ENCODE measurements around the gene PIK3C2B. TPM values are rescaled to one million over a fixed set of nuclear protein-coding genes. Genes with fewer than 3 reads are reported as not detected.

Gene PIK3C2B
- polyA plus RNA-seq, 1 donor (not counting 4 experiments of a cell fraction or from before 2014, with no cell fraction given) = 5.4 TPM

- H3K9me1 ChIP-seq (ENCODE audit: control insufficient read depth, extremely low read depth, insufficient read depth, low read length) = no peaks in the 10 kb centered on the region
- no peaks in the 10 kb centered on the region for H3K27me3 ChIP-seq (ENCODE audit: control insufficient read depth, extremely low read depth, insufficient read depth, low read length)
- dilution Hi-C loops (cut with MboI; ENCODE audit: extremely low pct_ligation_motif_present, low sequenced_read_pairs) = no loop called here
- peaks cover 2 to 9% of the 10 kb centered on the region in 2 experiments for H3K36me3 ChIP-seq (ENCODE audit: control insufficient read depth in 2 of 2, extremely low read depth in 1 of 2, insufficient read depth in 2 of 2, low read length in 2 of 2)
- H3K4me1 ChIP-seq (ENCODE audit: control insufficient read depth, extremely low read depth, insufficient read depth, low read length) = peaks cover 9% of the 10 kb centered on the region
- H3K79me2 ChIP-seq (ENCODE audit: control insufficient read depth, insufficient read depth, low read length) = no peaks in the 10 kb centered on the region
- no peaks in the 10 kb centered on the region for H4K20me1 ChIP-seq (ENCODE audit: control insufficient read depth, extremely low read depth, insufficient read depth, low read length)
- no peak overlapping the region for H3K9ac ChIP-seq (ENCODE audit: control insufficient read depth, extremely low read depth, insufficient read depth, low read length)
- TF ChIP-seq EZH2 (IDR thresholded peaks at IDR 0.05; ENCODE audit: low read length) = no peak
- TF ChIP-seq, protein P1, sequence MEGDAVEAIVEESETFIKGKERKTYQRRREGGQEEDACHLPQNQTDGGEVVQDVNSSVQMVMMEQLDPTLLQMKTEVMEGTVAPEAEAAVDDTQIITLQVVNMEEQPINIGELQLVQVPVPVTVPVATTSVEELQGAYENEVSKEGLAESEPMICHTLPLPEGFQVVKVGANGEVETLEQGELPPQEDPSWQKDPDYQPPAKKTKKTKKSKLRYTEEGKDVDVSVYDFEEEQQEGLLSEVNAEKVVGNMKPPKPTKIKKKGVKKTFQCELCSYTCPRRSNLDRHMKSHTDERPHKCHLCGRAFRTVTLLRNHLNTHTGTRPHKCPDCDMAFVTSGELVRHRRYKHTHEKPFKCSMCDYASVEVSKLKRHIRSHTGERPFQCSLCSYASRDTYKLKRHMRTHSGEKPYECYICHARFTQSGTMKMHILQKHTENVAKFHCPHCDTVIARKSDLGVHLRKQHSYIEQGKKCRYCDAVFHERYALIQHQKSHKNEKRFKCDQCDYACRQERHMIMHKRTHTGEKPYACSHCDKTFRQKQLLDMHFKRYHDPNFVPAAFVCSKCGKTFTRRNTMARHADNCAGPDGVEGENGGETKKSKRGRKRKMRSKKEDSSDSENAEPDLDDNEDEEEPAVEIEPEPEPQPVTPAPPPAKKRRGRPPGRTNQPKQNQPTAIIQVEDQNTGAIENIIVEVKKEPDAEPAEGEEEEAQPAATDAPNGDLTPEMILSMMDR (optimal IDR thresholded peaks at IDR 0.05 in 1 of 3, IDR thresholded peaks at IDR 0.05 in 1 of 3, conservative IDR thresholded peaks at IDR 0.05 in 1 of 3; ENCODE audit: extremely low read depth in 1 of 3, insufficient read depth in 2 of 3, low read length in 3 of 3) = no peak
- H3K27ac ChIP-seq (ENCODE audit: control insufficient read depth, insufficient read depth, low read length) = no peak overlapping the region
- no peaks in the 10 kb centered on the region for H3K9me3 ChIP-seq (ENCODE audit: control insufficient read depth, low read depth, low read length)
- H2AFZ ChIP-seq (ENCODE audit: control insufficient read depth, low read length) = no peak overlapping the region
- no peak overlapping the region for H3K4me3 ChIP-seq (ENCODE audit: control insufficient read depth in 2 of 3, extremely low read depth in 1 of 3, insufficient read depth in 2 of 3, low read depth in 1 of 3, low read length in 3 of 3)
- DNase-seq (ENCODE audit: low read depth, low spot score) (no peak), FAIRE-seq (no peak)
- H3K4me2 ChIP-seq (ENCODE audit: control insufficient read depth, extremely low read depth, insufficient read depth, low read depth, low read length) = no peak overlapping the region
These were observed 34.9 kb downstream of the PIK3C2B start for GRCh38 chr1:204459706-204460105.

GRCh38 chr1:204457666-204458065, 36.9 kb downstream of the PIK3C2B start:
- no peak overlapping the region for H3K27ac ChIP-seq (ENCODE audit: control insufficient read depth, insufficient read depth, low read length)
- no peak for DNase-seq (ENCODE audit: low read depth, low spot score)
- dilution Hi-C loops (cut with MboI; ENCODE audit: extremely low pct_ligation_motif_present, low sequenced_read_pairs) = no loop called here

More at GRCh38 chr1:204457666-204458065, 36.9 kb downstream of the PIK3C2B start:
- peaks cover 2 to 13% of the 10 kb centered on the region in 2 experiments for H3K36me3 ChIP-seq (ENCODE audit: control insufficient read depth in 2 of 2, extremely low read depth in 1 of 2, insufficient read depth in 2 of 2, low read length in 2 of 2)
- no peaks in the 10 kb centered on the region for H3K9me1 ChIP-seq (ENCODE audit: control insufficient read depth, extremely low read depth, insufficient read depth, low read length)
- no peak overlapping the region for H2AFZ ChIP-seq (ENCODE audit: control insufficient read depth, low read length)
- H4K20me1 ChIP-seq (ENCODE audit: control insufficient read depth, extremely low read depth, insufficient read depth, low read length) = no peaks in the 10 kb centered on the region
- H3K79me2 ChIP-seq (ENCODE audit: control insufficient read depth, insufficient read depth, low read length) = no peaks in the 10 kb centered on the region
- H3K4me1 ChIP-seq (ENCODE audit: control insufficient read depth, extremely low read depth, insufficient read depth, low read length) = peaks cover 9% of the 10 kb centered on the region
- no peak overlapping the region for H3K9ac ChIP-seq (ENCODE audit: control insufficient read depth, extremely low read depth, insufficient read depth, low read length)
- no peak overlapping the region for H3K4me2 ChIP-seq (ENCODE audit: control insufficient read depth, extremely low read depth, insufficient read depth, low read depth, low read length)
- TF ChIP-seq, protein P1 (optimal IDR thresholded peaks at IDR 0.05 in 1 of 3, IDR thresholded peaks at IDR 0.05 in 1 of 3, conservative IDR thresholded peaks at IDR 0.05 in 1 of 3; ENCODE audit: extremely low read depth in 1 of 3, insufficient read depth in 2 of 3, low read length in 3 of 3) = no peak
- TF ChIP-seq EZH2 (IDR thresholded peaks at IDR 0.05; ENCODE audit: low read length) = no peak
- no peaks in the 10 kb centered on the region for H3K9me3 ChIP-seq (ENCODE audit: control insufficient read depth, low read depth, low read length)
- H3K27me3 ChIP-seq (ENCODE audit: control insufficient read depth, extremely low read depth, insufficient read depth, low read length) = no peaks in the 10 kb centered on the region
- FAIRE-seq = no peak
- H3K4me3 ChIP-seq (ENCODE audit: control insufficient read depth in 2 of 3, extremely low read depth in 1 of 3, insufficient read depth in 2 of 3, low read depth in 1 of 3, low read length in 3 of 3) = no peak overlapping the region

Data from keratinocyte (primary cell).